OCI-LY3 (cell line): Measurements from ENCODE around the gene RPS19.

ENCODE experiments used
- H2AFZ ChIP-seq: fragments of 200-600, 300-600 bp; shearing (Covaris generic); 2 replicates; pipeline ENCODE4 v1.6.0; 2014; ENCODE audit warnings: antibody characterized with exemption, low read depth, low read length
- H3K27ac ChIP-seq: fragments of 200-600, 300-600 bp; sonication (generic); 2 replicates; pipeline ENCODE4 v1.5.1; 2014; ENCODE audit warnings: mild to moderate bottlenecking, low read length, moderate library complexity, mixed read lengths
- H3K27me3 ChIP-seq: fragments of 200-600, 300-600 bp; sonication (generic); 2 replicates; pipeline ENCODE4 v1.6.1; 2014; ENCODE audit warnings: low read depth, low read length, mixed read lengths
- H3K36me3 ChIP-seq: fragments of 200-600, 300-600 bp; sonication (generic); replicated peaks from 2 replicates; pipeline ENCODE3; 2014; ENCODE audit warnings: low read depth, low read length, mixed read lengths
- H3K4me1 ChIP-seq: fragments of 300-600, 200-600 bp; sonication (generic); 2 replicates; pipeline ENCODE4 v1.6.1; 2014; ENCODE audit warnings: low read length, mixed read lengths
- H3K4me2 ChIP-seq: fragments of 200-600, 300-600 bp; sonication (generic); 2 replicates; pipeline ENCODE4 v1.6.1; 2014; ENCODE audit warnings: low read length, mixed read lengths
- H3K4me3 ChIP-seq: fragments of 300-600, 200-600 bp; sonication (generic); 2 replicates; pipeline ENCODE4 v1.5.1; 2014; ENCODE audit warnings: antibody characterized with exemption, mild to moderate bottlenecking, low read length, moderate library complexity
- H3K79me2 ChIP-seq: fragments of 300-600, 200-600 bp; shearing (Covaris generic); 2 replicates; pipeline ENCODE4 v1.6.1; 2014; ENCODE audit warnings: mild to moderate bottlenecking, low read length, mixed read lengths
- H3K9ac ChIP-seq: fragments of 300-600, 200-600 bp; shearing (Covaris generic); 2 replicates; pipeline ENCODE4 v1.6.0; 2014; ENCODE audit warnings: mild to moderate bottlenecking, low read length, moderate library complexity
- H3K9me3 ChIP-seq: fragments of 200-600, 300-600 bp; shearing (Covaris generic); 2 replicates; pipeline ENCODE4 v1.6.1; 2014; ENCODE audit warnings: low read length, mixed read lengths; ENCODE audit not compliant: insufficient read depth
- H4K20me1 ChIP-seq: fragments of 200-600, 300-600 bp; sonication (generic); 2 replicates; pipeline ENCODE4 v1.6.1; 2016; ENCODE audit warnings: low read length, mixed read lengths; ENCODE audit not compliant: insufficient read depth
- CTCF ChIP-seq: fragments of 200-600, 300-600 bp; sonication (generic); IDR thresholded peaks from 2 replicates; pipeline ENCODE4 v1.5.1; 2014; ENCODE audit warnings: antibody characterized with exemption, low read length, low read depth
- EZH2phosphoT487 ChIP-seq: fragments of 200-600 bp; shearing (Covaris generic); IDR thresholded peaks from 2 replicates; pipeline ENCODE4 v1.6.1; 2018; ENCODE audit warnings: antibody characterized with exemption, mixed run types, low read depth

The RPS19 gene

GRCh38 chr19:41904118-41904870 lies 44.2 kb downstream of the RPS19 start:
- TF ChIP-seq EZH2phosphoT487: no peak
- no peak for TF ChIP-seq CTCF
- H3K27ac ChIP-seq: no peak overlapping the region
- no peak overlapping the region for H3K4me3 ChIP-seq
- H3K9ac ChIP-seq: no peak overlapping the region
- H3K79me2 ChIP-seq: no peaks in the 10 kb centered on the region
- H2AFZ ChIP-seq: no peak overlapping the region
- peaks cover 44% of the 10 kb centered on the region for H3K36me3 ChIP-seq
- no peaks in the 10 kb centered on the region for H3K27me3 ChIP-seq
- H3K4me1 ChIP-seq: no peaks in the 10 kb centered on the region
- H4K20me1 ChIP-seq: 0 out of 2 replicates have a peak, but pooled peaks cover 2% of the 10 kb centered on the region
- no peak overlapping the region for H3K4me2 ChIP-seq
- H3K9me3 ChIP-seq: no peaks in the 10 kb centered on the region

GRCh38 chr19:41905273-41906002 lies 45.4 kb downstream of the RPS19 start:
- H3K4me3 ChIP-seq: no peak overlapping the region
- no peak overlapping the region for H3K27ac ChIP-seq
- 0 out of 2 replicates have a peak, but pooled peaks cover 2% of the 10 kb centered on the region for H4K20me1 ChIP-seq
- no peaks in the 10 kb centered on the region for H3K27me3 ChIP-seq
- H2AFZ ChIP-seq: no peak overlapping the region
- H3K4me1 ChIP-seq: no peaks in the 10 kb centered on the region
- TF ChIP-seq CTCF (no peak), EZH2phosphoT487 (no peak)
- H3K36me3 ChIP-seq: peaks cover 39% of the 10 kb centered on the region
- H3K79me2 ChIP-seq: no peaks in the 10 kb centered on the region
- no peaks in the 10 kb centered on the region for H3K9me3 ChIP-seq
- no peak overlapping the region for H3K4me2 ChIP-seq
- H3K9ac ChIP-seq: no peak overlapping the region

- H3K4me1 ChIP-seq: no peaks in the 10 kb centered on the region
- no peak overlapping the region for H3K4me2 ChIP-seq
- peaks cover 38% of the 10 kb centered on the region for H3K36me3 ChIP-seq
- H3K9ac ChIP-seq: no peak overlapping the region
- no peaks in the 10 kb centered on the region for H3K27me3 ChIP-seq
- no peak for TF ChIP-seq EZH2phosphoT487
- no peak for TF ChIP-seq CTCF
- H3K27ac ChIP-seq: no peak overlapping the region
- 0 out of 2 replicates have a peak, but pooled peaks cover 2% of the 10 kb centered on the region for H4K20me1 ChIP-seq
- H2AFZ ChIP-seq: no peak overlapping the region
- H3K4me3 ChIP-seq: no peak overlapping the region
- no peaks in the 10 kb centered on the region for H3K79me2 ChIP-seq
- no peaks in the 10 kb centered on the region for H3K9me3 ChIP-seq
Observed at GRCh38 chr19:41906271-41906670, 46.2 kb downstream of the RPS19 start.
